Measurements from ENCODE around the gene FAIM2. TPM values are rescaled to one million over a fixed set of nuclear protein-coding genes. Genes with fewer than 3 reads are reported as not detected.

Gene FAIM2
- total and polyA plus RNA-seq, 2 donors (not counting 3 experiments of a cell fraction or from before 2014, with no cell fraction given), result 0.01 TPM; not detected in 1

DNA sequence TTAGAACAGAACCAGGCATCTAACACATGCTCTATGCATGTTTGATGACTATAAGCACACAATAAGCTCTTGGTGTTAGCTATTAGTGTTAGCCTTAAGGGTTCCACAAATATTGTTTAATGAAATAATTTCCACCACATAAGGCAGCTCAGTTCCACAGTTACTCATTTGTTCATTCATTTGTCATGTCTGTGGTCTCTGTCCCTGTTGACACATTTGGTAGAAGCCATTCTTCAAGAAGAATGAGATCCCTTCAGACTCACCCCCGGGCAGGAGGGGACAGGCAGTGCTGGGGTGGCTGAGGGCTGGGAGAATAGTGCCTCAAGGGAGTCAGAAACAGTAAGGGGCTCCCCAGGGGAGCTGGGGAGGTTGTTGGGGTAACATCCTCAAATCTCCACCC lies 3.7 kb upstream of the FAIM2 start:
- ChIA-PET POLR2A (no interaction called here), CTCF (interaction anchor here (1.5 to 2.9 kb wide), 4 partner anchors 12 to 59 kb away, joined by 3 to 15 read pairs (median 8); no protein-coding TSS in a partner anchor)
- dilution Hi-C loops (cut with MboI; ENCODE audit: extremely low pct_ligation_motif_present, low sequenced_read_pairs) (no loop called here), intact Hi-C loops (cut with micrococcal nuclease) (no loop called here)
- DNase-seq (ENCODE audit: low read depth, low spot score) (no peak), FAIRE-seq (no peak)
- Histone ChIP-seq H4K20me1 (replicated peaks; ENCODE audit: control insufficient read depth, extremely low read depth, insufficient read depth, low read length) (no peaks in the 10 kb centered on the region), H3K4me1 (ENCODE audit: control insufficient read depth, extremely low read depth, insufficient read depth, low read length) (peaks cover 4% of the 10 kb centered on the region), H3K9me3 (replicated peaks; ENCODE audit: control insufficient read depth, insufficient read depth, low read length) (no peaks in the 10 kb centered on the region), H3K9me1 (replicated peaks; ENCODE audit: control insufficient read depth, extremely low read depth, insufficient read depth, low read length) (no peaks in the 10 kb centered on the region), H3K9ac (replicated peaks; ENCODE audit: extremely low read depth, insufficient read depth, low read length) (no peak overlapping the region), H3K4me3 (replicated peaks in 1 of 3; ENCODE audit: insufficient read depth in 1 of 3, low read depth in 1 of 3, low read length in 3 of 3) (no peak overlapping the region), H3K27me3 (ENCODE audit: control insufficient read depth in 2 of 2, insufficient read depth in 2 of 2, low read length in 2 of 2) (peaks cover 0 to 2% of the 10 kb centered on the region in 2 experiments), H3K79me2 (ENCODE audit: control insufficient read depth, insufficient read depth, low read length) (no peaks in the 10 kb centered on the region), H2AFZ (ENCODE audit: low read depth, low read length) (no peak overlapping the region), H3K36me3 (ENCODE audit: control insufficient read depth in 2 of 2, extremely low read depth in 1 of 2, insufficient read depth in 2 of 2, low read length in 2 of 2) (no peaks in the 10 kb centered on the region), H3K27ac (ENCODE audit: insufficient read depth, low read depth, low read length) (no peak overlapping the region), H3K4me2 (ENCODE audit: insufficient read depth, low read length) (no peak overlapping the region)
- no peak for TF ChIP-seq MYC (IDR thresholded peaks at IDR 0.05; ENCODE audit: low read depth, low read length)
- TF ChIP-seq GATA2 (IDR thresholded peaks at IDR 0.05; ENCODE audit: insufficient read depth, insufficient read length, low read depth, low read length), result no peak
- no TSS peak for BruUV-seq (replicated peaks)

DNA sequence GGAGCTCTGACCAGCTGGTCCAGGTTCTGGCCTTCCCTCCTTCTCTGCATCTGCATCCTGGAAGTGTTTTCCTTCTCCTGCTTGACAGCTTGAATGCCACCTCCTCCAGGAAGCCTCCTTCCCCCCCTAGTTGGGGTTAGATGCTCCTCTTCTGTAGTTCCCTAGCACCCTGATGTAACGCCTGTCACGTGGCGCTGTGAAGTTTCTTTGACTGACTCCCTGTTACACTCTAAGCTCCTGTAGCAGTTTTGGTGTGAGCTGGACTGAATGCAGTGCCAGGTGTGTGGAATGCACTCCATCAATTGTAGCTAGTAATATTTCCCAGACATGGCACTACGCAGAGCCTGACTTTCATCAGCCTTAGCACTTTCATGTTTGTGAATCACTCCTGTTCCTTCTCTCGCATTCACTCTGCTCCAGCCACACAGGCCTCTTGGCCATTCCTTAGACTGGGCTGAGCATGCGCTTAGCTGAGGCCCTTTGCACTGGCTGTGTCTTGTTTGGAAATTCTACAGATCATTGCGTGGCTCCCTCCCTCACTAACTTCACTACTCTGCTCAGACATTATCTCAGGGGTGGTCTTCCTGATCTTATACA lies 2.1 kb upstream of the FAIM2 start:
- DNase-seq (ENCODE audit: low read depth, low spot score) (no peak), FAIRE-seq (no peak)
- CTCF ChIA-PET, result interaction anchor here (0.9 to 2.9 kb wide), 6 partner anchors 13 to 134 kb away, joined by 3 to 15 read pairs (median 6); no protein-coding TSS in a partner anchor
- intact Hi-C loops (cut with micrococcal nuclease) (no loop called here), dilution Hi-C loops (cut with MboI; ENCODE audit: extremely low pct_ligation_motif_present, low sequenced_read_pairs) (no loop called here)
- Histone ChIP-seq H3K4me3 (replicated peaks in 1 of 3; ENCODE audit: insufficient read depth in 1 of 3, low read depth in 1 of 3, low read length in 3 of 3) (no peak overlapping the region), H3K9ac (replicated peaks; ENCODE audit: extremely low read depth, insufficient read depth, low read length) (no peak overlapping the region), H4K20me1 (replicated peaks; ENCODE audit: control insufficient read depth, extremely low read depth, insufficient read depth, low read length) (no peaks in the 10 kb centered on the region), H3K9me1 (replicated peaks; ENCODE audit: control insufficient read depth, extremely low read depth, insufficient read depth, low read length) (no peaks in the 10 kb centered on the region), H3K36me3 (ENCODE audit: control insufficient read depth in 2 of 2, extremely low read depth in 1 of 2, insufficient read depth in 2 of 2, low read length in 2 of 2) (no peaks in the 10 kb centered on the region), H3K4me1 (ENCODE audit: control insufficient read depth, extremely low read depth, insufficient read depth, low read length) (peaks cover 4% of the 10 kb centered on the region), H3K79me2 (ENCODE audit: control insufficient read depth, insufficient read depth, low read length) (no peaks in the 10 kb centered on the region), H3K4me2 (ENCODE audit: insufficient read depth, low read length) (no peak overlapping the region), H3K27ac (ENCODE audit: insufficient read depth, low read depth, low read length) (no peak overlapping the region), H2AFZ (ENCODE audit: low read depth, low read length) (no peak overlapping the region), H3K9me3 (replicated peaks; ENCODE audit: control insufficient read depth, insufficient read depth, low read length) (no peaks in the 10 kb centered on the region), H3K27me3 (ENCODE audit: control insufficient read depth in 2 of 2, insufficient read depth in 2 of 2, low read length in 2 of 2) (peaks cover 0 to 2% of the 10 kb centered on the region in 2 experiments)
- TF ChIP-seq GATA2 (IDR thresholded peaks at IDR 0.05; ENCODE audit: insufficient read depth, insufficient read length, low read depth, low read length) (no peak), POLR2A (IDR thresholded peaks at IDR 0.05; ENCODE audit: low read depth, low read length) (no peak), POLR2AphosphoS5 (IDR thresholded peaks at IDR 0.05; ENCODE audit: insufficient read depth, low read depth, low read length) (no peak), MAX (IDR thresholded peaks at IDR 0.05; ENCODE audit: insufficient read depth, insufficient read length) (no peak), JUN (IDR thresholded peaks at IDR 0.05; ENCODE audit: borderline replicate concordance, insufficient read depth, insufficient read length, low read depth) (no peak), EZH2 (IDR thresholded peaks at IDR 0.05; ENCODE audit: borderline replicate concordance, low read depth, low read length, severe bottlenecking) (no peak), CTCF (IDR thresholded peaks at IDR 0.05; ENCODE audit: extremely low read depth in 1 of 2, insufficient read depth in 1 of 2, low read depth in 1 of 2, low read length in 2 of 2) (no peak), MYC (IDR thresholded peaks at IDR 0.05; ENCODE audit: low read depth, low read length) (no peak), FOS (IDR thresholded peaks at IDR 0.05; ENCODE audit: borderline replicate concordance, insufficient read depth, low read length) (no peak)
- POLR2A ChIA-PET, result no interaction called here
- no TSS peak for BruUV-seq (replicated peaks)
